ENCODE data around the gene OR13C8.

DNA sequence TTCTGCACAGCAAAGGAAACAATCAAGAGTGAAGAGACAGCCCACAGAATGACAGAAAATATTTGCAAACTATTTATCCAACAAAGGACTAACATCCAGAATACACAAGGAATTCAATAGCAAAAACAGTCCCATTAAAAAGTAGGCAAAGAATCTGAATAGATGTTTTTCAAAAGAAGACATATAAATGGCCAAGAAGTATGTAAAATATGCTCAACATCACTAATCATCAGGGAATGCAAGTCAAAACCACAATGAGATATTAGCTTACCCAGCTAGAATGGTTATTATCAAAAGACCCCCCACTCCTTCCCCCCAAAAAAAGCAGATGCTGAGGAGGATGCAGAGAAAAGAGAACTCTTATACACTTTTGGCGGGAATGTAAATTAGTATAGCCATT is 13.4 kb upstream of the OR13C8 start:
- TF ChIP-seq, protein P1, sequence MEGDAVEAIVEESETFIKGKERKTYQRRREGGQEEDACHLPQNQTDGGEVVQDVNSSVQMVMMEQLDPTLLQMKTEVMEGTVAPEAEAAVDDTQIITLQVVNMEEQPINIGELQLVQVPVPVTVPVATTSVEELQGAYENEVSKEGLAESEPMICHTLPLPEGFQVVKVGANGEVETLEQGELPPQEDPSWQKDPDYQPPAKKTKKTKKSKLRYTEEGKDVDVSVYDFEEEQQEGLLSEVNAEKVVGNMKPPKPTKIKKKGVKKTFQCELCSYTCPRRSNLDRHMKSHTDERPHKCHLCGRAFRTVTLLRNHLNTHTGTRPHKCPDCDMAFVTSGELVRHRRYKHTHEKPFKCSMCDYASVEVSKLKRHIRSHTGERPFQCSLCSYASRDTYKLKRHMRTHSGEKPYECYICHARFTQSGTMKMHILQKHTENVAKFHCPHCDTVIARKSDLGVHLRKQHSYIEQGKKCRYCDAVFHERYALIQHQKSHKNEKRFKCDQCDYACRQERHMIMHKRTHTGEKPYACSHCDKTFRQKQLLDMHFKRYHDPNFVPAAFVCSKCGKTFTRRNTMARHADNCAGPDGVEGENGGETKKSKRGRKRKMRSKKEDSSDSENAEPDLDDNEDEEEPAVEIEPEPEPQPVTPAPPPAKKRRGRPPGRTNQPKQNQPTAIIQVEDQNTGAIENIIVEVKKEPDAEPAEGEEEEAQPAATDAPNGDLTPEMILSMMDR (IDR thresholded peaks at IDR 0.05), result no peak
- TF ChIP-seq, protein P2, sequence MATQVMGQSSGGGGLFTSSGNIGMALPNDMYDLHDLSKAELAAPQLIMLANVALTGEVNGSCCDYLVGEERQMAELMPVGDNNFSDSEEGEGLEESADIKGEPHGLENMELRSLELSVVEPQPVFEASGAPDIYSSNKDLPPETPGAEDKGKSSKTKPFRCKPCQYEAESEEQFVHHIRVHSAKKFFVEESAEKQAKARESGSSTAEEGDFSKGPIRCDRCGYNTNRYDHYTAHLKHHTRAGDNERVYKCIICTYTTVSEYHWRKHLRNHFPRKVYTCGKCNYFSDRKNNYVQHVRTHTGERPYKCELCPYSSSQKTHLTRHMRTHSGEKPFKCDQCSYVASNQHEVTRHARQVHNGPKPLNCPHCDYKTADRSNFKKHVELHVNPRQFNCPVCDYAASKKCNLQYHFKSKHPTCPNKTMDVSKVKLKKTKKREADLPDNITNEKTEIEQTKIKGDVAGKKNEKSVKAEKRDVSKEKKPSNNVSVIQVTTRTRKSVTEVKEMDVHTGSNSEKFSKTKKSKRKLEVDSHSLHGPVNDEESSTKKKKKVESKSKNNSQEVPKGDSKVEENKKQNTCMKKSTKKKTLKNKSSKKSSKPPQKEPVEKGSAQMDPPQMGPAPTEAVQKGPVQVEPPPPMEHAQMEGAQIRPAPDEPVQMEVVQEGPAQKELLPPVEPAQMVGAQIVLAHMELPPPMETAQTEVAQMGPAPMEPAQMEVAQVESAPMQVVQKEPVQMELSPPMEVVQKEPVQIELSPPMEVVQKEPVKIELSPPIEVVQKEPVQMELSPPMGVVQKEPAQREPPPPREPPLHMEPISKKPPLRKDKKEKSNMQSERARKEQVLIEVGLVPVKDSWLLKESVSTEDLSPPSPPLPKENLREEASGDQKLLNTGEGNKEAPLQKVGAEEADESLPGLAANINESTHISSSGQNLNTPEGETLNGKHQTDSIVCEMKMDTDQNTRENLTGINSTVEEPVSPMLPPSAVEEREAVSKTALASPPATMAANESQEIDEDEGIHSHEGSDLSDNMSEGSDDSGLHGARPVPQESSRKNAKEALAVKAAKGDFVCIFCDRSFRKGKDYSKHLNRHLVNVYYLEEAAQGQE (IDR thresholded peaks at IDR 0.05; ENCODE audit: insufficient read depth in 1 of 2, low read depth in 2 of 2, low read length in 1 of 2), result no peak
